Stromal cell of bone marrow (primary cell): ENCODE results near the gene PROM1.

ENCODE experiments used
- DNase-seq: peaks from one replicate; pipeline ENCODE4 v3.0.0-alpha.2; 2012; ENCODE audit warnings: low read depth

Gene PROM1

DNA sequence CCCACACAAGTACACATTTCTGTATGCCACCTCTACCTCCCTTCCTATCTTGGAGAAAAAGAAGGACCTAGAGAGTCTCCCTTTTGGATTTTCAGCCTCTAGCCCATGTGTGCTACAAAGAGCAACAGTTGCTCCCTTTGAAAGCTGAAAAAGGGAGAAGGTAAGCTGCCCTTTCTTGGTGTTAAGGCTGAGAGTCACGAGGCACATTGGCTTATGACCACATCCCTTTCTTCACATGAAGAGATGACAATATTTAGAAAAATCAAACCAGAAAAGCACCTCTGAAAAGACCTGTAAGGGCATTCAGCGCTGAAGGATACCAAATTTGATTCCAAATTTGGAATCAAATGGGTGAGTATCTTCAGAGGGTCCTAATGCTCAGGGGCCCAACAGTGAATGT lies 138.9 kb downstream of the PROM1 start:
- no peak for DNase-seq

DNA sequence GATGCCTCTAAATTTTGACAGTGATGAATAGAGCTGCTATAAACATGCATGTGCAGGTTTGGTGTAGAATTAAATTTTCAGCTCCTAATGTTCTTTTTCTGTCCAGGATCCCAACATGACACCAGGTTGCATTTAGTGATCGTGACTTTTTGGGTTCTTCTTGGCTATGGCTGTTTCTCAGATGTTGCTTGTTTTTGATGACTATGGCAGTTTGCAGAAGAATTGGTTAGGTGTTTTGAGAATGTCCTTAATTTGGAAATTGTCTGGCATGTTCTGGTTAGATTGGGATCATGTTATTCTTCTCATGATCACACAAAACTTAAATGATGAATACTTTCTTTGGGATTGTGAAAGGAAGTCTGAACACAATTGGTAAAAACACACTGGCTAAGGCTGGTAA lies 141.5 kb downstream of the PROM1 start:
- no peak for DNase-seq

DNA sequence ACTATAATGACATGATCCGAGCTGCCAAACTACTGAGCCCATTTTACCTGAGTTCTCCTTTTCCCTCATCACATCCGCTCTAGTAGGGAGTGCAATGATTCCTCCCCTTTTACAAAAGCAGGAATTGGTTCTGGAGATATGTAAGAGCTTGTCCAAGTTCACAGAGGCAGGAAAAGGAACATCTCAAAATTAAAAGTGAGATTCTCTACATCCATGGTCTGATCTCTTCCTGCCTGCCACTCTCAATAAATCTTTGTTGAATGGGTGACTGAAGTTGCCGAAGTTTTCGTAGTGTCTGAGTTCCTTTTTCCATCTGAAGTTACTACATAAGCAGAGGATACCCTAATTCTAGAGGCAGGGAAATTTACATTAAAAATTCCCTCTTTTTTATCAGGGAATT lies 145.2 kb downstream of the PROM1 start, which contains the start of gene FGFBP1:
Gene FGFBP1, minus strand, starts transcription at position 101 of the 400 bp plus-strand sequence. CDS start 2,108 bp downstream, outside the sequence.
- no peak for DNase-seq

DNA sequence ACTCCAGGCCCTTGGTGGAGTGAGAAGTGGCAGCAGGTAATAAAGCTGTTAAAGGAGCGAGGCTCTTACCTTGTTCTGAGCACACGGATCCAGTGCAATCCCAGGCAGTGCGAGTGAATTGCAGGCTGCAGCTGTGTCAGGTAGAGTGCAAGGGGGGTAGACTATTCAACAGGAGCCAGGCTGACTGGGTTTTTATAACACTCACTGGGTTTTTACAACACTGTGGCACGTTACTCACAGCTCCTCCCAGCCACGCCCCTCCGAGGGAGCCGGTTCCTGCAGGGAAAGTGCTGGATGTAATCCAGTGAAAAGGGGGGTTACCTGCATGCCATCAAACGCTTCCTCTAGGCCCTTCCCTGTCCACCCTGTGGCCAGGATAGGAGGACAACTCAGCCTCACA lies 145.6 kb downstream of the PROM1 start:
- DNase-seq, result no peak

DNA sequence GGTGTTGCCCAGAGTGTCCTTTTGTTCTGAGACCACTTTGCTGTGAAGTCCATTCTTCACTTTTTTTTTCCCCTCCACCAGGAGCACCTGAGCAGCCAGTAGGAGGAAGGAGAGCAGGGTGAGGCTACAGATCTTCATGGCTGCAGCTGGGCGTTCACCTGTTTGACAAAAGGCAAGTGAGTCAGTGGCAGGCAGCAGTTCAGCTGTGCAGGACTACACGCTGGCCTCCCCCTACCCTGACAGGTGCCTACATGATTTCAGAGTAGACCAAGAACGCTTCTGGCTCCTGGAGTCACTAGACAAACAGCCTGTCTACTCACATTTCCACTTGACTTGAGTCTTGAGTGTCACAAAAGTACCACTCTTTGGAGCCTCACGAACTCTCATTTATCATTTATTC lies 147.3 kb downstream of the PROM1 start:
- DNase-seq, result no peak

DNA sequence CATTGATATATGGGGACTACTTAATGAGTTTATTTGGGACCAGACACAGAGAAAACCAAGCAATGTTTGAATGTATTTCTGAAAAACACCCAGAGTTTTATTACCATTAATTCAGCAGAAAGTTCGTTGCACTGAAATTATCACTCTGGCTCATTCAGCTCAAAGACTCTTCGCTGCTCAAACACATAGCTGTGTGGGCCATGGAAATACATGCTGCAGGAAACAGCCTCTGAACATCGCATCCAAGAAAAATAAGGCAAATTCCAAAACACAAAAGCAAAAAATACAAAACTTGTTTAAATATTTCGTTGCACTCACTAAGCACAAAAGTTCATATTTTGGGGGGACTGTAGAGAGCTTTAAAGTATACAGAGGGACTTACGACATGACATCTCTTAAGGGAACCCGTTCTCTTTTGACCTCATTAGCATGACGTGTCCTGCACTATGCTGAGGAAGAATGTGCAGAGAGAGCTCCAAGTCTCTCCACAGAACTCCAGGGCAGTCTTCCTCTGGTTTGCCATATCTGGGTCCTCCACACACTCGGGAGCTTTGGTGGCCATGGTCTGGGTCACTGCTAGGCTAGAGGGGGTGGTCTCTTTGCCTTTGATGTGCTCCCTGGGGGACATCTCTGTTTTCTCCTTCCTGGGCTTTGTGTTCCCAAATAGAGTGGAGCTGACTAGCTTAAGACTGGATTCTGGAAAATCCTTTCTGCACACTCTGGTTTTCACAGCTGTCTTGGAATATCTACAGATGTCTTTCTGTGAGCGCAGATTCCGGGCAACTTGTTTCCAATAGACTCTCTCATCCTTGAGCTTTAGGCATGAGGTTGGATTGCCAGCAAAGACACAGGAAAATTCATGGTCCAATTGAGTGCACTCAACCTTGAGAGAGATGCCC lies 148.1 kb downstream of the PROM1 start:
- no peak for DNase-seq

DNA sequence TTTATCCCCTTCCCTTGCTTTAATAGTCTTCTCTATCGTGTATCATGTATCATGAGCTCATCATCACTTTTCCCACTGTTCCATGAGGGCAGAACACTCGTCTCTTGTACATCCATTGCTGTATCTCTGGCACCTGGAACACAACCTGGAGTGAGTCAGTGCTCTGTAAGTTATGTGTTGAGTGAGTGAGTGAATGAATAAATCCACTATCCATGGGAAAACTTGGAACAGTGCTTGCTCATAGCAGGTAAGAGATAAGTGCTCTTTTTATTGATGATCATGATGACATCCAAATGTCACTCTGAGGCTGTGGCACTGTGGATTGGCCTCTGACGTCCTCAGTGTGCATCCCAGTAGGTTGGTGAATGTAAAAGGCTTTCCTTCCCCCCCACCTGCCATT lies 149.6 kb downstream of the PROM1 start:
- DNase-seq, result no peak

DNA sequence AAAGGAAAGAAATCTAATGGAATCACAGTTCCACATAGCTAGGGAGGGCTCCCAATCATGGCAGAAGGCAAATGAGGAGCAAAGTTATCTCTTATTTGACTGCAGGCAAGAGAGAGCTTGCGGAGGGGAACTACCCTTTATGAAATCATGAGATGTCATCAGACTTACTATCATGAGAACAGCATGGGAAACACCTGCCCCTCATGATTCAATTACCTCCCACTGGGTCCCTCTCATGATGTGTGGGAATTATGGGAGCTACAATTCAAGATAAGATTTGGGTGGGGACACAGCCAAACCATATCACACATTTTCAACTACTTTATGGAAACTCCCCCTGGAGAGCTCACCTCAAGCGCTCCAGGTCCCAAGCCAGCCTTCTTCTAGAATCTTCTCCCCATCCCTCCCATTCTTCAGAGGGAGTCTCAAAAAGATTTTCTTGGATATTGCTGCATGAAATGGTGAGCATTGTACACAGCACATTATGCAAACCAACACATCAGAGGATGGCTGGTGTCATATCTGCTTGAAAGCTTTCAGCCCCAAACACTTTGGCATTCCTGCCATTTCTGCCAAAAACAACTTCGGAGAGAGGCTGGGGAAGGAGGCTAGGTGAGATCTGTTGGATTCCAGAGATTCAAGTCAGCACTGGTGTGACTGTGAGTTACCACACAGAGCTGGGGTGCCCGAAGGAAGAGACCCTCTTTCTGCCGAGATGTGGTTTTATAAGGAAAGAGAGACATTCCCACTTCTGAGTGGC lies 152.2 kb downstream of the PROM1 start:
- DNase-seq, result no peak

DNA sequence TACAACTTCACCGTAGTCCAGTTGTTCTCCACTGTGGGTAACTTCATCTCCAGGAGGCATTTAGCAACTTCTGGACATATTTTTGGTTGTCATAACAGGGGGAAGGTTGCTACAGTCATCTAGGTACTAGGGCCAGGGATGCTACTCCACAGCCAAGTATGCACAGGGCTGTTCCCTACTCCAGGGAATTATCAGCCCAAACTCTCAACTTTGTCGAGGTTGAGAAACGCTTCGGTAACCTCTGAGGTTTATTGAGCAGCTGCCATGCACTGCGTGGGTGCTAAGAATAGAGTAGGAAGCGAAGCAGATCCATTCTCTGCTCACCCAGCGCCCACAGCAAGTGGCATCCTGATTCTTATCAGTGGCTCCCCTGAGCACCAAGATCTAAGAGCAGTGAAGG lies 153.5 kb downstream of the PROM1 start:
- no peak for DNase-seq

DNA sequence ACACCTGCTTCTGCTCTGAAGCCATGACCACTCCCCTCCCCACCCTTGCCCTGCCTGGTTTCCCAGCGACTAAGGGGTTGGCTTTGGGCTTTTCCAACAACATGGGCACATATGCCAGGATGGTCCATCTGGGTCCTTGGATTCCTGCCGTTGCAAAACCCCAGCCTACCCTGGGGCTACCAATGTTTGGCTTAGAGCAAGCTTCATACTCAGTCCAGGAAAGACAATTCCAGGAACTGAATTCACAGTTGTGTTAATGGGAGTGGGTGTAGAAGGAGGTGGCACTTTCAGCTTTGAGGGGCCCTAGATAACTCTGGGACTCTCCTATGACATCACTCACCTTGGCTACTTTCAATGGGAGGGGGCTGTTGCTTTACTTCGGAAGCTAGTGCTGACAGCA lies 154.3 kb downstream of the PROM1 start:
- no peak for DNase-seq

DNA sequence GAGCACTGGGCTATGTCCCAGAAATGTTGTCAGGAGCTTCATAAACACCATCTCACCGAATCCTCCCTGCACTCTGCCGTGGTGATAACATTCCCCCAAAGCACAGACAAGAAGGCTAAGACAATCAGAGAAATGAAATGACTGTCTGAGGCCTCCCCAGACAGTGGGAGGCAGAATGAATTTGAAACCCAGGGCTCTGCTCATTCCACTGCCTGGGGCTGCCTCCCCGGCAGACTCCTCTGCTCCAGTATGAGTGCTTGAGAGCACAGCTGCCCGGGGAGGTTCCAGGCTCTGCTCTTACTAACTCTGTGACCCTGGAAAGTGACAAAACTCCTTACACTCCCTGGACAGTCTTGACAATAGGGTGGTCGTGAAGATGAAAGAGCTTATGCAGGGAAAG lies 154.9 kb downstream of the PROM1 start:
- no peak for DNase-seq

DNA sequence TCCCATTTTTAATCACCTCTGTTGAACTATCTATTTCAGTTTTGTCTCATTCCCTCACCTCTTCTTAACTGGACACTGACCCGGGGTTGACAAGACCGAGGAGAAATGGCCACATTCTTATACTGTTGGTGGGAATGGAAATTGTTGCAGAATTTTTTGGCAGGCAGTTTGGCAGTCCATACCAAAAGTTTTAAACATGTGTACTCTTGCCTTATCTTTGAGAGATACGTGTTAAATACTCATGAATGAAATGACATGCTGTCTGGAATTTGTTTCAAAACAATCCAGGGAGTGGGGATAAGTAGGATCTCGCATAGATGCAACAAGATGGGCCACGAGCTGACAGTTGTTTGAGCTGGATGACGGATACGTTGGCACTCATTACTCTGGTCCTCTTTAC lies 157.3 kb downstream of the PROM1 start:
- DNase-seq, result no peak

DNA sequence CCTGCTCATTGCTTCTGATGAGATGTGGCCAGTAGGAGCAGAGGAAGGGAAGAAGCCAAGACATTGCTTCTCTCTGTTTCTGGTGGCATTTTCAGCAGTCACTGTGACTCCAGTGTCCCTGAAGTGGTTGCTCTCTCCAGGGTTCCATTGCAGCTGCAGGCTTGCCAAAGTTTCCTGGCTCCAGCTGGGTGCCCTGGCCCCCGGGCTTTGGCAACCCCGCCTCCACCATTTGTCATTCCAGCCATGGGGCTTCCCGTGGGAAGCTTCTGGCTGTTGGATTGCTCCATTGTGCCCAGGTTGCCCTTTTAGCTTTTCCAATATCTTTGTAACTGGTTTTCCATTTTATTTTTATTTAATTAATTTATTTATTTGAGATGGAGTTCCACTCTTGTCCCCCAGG lies 158.0 kb downstream of the PROM1 start:
- DNase-seq, result no peak

DNA sequence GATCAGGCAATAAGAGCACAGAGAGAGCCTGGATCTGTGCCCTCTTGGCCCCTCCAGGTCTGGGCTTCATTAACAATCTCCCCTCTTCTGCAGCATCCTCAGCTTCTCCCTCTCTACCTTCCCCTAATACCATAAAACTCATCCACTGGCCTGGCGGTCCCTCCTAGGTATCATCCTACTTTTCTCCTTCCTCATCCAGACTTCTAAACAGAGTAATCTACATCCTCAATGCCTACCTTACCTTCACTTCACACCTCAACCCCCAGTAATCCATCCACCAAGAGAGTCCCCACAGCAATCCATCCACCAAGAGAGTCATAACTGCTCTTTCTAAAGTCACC lies 162.3 kb downstream of the PROM1 start:
- no peak for DNase-seq

DNA sequence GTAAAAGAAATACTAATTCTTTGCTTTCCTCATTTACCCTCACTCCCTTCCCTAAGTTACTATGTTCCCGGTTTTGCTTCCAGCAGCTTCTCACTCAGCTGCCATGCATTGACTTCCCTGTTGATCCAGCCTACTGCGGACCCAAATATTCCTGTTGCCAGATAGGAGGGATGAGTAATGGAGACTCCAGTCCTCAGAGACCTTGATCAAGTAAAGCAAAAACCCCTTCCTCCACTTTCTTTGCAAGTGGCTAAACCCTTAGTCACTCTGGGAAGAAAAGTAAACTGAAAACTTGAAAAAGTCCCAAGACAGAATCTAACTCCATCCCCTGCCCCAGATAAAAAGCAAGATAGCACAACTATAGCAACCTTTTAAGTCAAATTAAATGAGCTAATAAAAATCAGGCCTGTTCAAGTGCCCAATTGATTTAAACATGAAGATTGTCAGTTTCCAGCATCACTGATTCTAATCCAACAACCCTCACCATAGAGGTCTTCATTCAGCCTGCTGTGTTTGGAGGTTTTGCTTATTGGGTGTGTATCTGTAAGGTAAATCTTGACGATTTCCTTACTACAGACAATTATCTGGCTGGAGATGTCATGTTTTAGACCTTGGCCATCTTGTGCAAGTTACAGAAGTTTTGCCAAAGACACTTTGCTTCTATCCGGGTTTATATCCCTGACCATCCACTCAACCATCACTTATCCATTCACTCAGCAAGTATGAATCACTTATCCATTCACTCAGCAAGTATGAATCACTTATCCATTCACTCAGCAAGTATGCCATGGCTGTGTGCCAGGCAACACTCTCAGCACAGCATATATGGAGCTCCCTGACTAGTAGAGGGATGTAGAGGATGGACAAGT lies 162.9 kb downstream of the PROM1 start:
- DNase-seq, result peak; percentile 96

DNA sequence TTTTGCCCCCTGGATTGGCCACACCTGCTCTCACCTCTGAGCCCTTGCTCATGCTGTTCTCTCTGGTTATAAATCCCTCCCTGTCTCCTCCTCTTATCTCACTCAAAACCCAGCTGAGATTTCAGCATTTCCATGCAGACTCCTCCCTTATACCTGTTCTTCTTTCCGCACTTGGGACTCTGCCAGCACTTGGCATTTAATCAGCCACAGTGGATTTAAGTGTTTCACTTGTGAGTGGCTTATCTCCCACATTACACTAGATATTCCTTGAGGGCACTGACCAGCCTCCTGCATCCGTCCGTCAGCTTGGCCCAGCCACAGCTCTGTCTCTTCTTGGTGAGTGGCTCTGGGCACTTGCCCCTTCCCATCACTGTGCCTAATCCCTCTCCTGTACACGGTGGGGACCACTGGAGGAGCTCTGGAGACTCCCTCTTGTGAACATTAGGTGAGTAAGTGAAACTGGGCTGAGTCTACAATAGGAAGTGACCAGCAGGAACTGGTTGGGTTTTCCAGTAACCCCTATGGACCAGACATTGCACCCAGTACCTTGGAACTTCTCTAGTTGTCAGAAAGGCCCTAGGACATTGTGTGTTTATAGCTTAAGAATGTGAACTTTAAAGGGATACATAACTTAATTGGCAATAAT lies 165.2 kb downstream of the PROM1 start:
- DNase-seq, result no peak
